GM18867 (cell line): ENCODE data around the gene UPB1.

ENCODE experiments used
- ATAC-seq: cut with Tn5 transposase; IDR thresholded peaks from one replicate; pipeline ENCODE4 v1.9.1; 2021; ENCODE audit warnings: mild to moderate bottlenecking, moderate library complexity; ENCODE audit not compliant: unreplicated experiment

The UPB1 gene

GRCh38 chr22:24494528-24495364 is at the start of gene UPB1:
Gene UPB1, plus strand, starts transcription at chr22:24495332. Its CDS starts 72 bp downstream, at chr22:24495404.
- no peak for ATAC-seq

- ATAC-seq, result no peak
These were observed 49.5 kb upstream of the UPB1 start for GRCh38 chr22:24445481-24446259.

GRCh38 chr22:24446260-24446611 is 48.9 kb upstream of the UPB1 start:
- ATAC-seq, result no peak

GRCh38 chr22:24450610-24451009 is 44.5 kb upstream of the UPB1 start:
- no peak for ATAC-seq

DNA sequence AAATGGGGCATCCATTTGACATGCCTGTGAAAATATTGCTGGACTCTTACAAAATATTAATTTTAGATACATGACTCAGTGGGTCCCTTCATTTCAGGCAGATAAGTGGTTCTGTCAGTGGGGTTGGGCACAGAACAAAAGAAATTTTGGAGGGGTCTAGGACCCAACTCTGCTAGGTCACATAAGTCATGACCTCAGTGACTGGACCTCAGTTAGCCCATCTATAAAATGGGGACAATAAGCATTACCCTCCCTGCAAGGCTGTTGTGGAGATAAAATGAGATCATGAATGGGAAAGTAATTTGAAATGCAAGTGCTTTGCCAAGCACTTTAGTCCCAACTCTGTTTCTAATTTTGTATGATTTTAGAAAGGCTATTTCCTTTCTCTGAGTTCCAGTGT is 44.0 kb upstream of the UPB1 start:
- no peak for ATAC-seq

GRCh38 chr22:24453853-24454252 is 41.3 kb upstream of the UPB1 start:
- ATAC-seq, result no peak

- no peak for ATAC-seq
These were observed 40.1 kb upstream of the UPB1 start for GRCh38 chr22:24455039-24455438.

DNA sequence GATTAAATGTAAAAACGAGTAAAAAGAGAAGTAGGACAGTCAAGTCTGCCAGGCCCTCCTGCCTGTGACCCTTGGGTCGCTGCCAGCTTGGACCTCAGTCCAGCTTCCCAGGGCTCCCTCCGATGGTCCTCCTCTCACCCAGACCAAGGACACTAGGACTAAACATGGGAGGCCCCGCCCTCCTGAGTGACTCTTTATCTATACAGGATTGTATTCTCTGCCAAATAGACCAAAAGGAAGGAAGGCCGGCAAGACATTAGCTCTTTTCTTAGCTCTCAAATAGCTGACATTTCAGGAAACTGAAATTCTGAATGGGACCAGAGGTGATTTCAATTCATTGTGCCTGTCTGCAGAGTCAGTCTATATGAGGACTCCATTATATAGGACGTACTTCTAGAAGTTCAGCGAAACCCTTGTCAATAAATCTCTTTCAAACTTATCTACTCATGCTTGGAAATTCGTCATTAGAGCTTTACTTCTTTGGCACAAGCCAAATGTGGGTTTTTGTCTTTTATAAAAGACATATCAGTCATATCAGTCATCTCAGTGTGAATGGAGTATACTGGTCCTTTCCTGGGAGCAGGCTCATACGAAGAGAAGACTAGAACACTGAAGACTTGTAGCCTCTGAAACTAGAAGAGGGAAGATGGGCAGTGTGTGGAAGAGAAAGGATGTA is 39.2 kb upstream of the UPB1 start:
- ATAC-seq, result no peak

DNA sequence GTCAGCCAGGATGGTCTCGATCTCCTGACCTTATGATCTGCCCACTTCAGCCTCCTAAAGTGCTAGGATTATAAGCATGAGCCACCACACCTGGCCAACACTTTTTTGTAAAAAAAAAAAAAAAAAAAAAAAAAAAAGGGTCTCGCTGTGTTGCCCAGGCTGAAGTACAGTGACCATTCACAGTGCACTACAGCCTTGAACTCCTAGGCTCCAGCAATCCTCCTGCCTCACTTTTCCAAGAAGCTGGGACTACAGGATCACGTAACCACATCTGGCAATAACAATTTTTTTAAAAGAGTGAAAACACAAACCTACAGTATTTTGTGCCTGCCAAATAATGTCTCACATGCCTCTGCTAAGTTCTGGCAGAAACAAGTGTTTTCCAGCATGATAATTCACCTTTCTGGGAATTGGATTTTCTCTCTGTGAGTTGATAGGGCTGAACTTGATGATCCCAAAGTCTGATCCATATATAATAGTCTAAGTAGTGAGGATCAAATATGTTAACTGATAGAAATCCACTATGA is 37.2 kb upstream of the UPB1 start:
- no peak for ATAC-seq

- ATAC-seq, result no peak
These were observed 35.2 kb upstream of the UPB1 start for GRCh38 chr22:24459911-24460310.

DNA sequence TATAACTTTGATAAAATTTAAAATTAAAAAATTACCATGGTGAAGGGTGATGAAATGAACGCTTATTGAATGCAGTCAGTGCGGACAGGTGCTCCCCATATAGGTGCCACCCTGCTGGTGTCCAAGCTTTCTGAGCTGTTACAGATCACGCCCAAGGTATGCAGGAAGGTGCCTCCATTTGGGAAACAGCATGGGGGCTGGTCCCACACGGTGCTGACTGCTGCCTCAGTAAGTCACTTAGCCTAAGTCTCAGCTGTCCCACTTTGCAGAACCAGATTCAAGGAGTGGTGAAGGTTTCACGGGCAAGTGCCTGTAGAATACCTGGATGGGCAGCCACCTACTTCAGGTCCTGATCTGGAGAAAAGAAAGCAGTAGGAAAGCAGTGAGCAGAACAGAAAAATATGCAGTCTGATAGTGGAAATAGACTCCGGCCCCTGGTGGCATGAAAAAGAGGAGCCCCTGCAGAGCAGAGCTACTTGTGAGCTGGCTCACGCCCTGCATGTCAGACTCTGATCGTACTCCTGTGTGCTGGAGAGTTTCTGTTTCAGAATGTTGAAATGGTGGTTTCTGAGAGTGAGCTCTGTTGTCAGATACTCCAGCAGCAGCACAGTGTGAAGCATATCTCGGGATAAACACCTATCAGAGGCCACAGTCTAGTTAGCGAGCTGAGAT is 34.6 kb upstream of the UPB1 start:
- no peak for ATAC-seq

DNA sequence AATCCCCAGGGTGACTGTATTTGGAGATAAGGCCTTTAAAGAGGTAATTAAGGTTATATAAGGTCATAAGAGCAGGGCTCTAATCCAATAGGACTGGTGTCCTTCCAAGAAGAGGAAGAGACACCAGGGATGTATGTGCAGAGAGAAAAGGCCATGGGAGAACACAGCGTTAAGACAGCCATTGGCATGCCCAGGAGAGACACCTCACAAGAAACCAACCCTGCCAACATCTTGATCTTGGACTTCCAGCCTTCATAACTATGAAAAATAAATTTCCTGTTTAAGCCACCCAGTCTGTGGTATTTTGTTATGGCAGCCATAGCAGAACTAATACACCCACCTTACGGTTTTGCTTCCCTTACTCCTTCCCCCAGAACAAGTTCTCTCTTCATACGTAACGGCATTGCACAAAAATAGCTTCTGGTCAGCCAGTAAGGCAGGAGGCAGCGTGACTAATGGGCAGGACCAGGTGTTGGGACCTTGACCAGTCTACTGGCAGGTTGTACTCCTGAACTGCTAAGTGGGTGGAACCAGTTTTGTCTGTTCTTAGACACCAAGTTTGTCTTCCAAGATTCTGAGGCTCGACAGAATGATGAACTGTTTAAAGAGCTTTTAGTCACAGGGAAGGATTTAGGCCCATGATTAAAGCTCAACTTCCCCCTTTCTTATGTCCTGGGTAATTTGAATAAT is 31.9 kb upstream of the UPB1 start:
- ATAC-seq, result no peak

DNA sequence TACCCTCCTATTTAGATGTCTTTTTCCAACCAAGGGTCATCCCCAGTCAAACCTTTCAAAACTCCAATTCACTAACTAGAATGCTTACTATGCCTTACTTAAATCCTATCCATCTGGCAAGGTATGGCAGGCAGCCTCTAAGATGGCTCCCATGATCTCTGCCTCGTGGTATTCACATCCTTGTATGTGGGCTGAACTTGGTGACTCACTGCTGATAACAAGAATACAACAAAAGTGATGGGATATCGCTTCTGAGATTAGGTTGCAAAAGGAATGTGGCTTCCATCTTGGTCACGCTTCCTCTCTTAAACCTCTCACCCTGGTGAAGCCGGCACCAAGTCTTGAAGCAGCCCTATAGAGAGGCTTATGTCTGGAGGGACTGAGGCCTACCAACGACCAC is 29.6 kb upstream of the UPB1 start:
- ATAC-seq, result no peak

- ATAC-seq, result no peak
These were observed 29.2 kb upstream of the UPB1 start for GRCh38 chr22:24465975-24466374.

DNA sequence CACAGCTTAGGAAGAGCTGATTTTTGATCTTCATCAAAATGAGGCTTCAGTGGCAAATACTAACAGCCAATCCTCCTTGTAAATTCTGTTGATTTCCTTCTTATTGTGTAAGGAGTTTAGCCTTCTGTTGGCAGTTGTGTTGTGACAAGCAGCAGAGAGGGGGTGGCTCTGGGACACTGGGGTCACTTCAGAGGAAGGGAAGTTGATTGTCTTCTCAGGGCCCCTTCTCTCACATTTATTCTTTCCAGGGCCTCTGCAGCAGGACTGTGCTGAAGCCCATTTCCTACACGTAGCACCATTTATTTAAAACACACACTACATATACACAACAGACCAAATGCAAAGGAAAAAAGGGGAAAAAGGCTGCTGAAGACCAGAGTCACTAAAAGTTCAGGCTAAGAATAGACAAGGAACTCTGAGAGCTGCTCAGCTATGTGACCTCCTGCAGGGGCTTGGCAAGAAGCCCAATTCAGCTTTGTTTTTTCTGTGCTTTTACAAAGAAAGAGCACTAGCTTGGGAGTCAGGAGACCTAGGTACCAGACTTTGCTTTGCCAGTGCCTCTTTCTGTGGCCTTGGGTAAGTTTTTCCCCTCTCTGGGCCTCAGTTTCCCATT is 28.3 kb upstream of the UPB1 start:
- ATAC-seq, result no peak

- no peak for ATAC-seq
These were observed 27.8 kb upstream of the UPB1 start for GRCh38 chr22:24467340-24467739.

GRCh38 chr22:24471570-24471969 is 23.6 kb upstream of the UPB1 start:
- no peak for ATAC-seq

DNA sequence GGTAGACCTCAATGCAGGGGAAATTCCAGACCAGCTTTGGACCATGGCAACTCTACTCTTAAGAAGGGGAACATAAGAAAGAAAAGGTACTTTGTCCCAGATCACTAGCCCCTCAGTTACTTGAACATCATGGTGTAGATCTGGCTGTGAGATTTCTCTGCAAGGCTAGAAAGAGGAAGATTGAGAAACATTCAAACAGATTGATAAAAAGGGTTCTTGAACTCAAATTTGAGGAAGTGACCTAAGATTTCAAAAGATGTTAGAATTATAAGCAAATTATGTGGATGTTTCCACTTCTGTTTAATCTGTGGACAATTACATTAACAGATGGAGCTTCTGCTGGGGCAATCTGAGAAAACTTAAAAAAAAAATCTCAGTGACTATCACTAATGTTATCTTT is 21.8 kb upstream of the UPB1 start:
- no peak for ATAC-seq

DNA sequence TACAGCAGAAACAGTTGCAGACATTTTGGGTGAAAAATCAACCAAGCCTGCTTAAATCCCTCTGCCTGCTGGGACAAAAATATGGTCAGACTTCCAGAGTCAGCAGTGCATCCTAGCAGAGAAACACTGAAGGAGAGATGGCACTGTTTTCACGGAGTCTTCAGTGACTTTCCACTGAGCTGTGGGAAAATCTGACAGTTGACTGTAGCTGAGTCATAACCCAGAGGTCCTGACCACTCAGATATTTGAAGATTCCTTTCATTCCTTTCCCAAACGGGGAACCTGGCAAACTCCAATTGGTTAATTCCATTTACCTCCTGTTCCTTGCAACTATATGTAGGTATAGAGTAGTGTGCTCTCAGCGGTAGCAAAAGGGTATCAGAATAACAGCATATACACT is 20.9 kb upstream of the UPB1 start:
- no peak for ATAC-seq

DNA sequence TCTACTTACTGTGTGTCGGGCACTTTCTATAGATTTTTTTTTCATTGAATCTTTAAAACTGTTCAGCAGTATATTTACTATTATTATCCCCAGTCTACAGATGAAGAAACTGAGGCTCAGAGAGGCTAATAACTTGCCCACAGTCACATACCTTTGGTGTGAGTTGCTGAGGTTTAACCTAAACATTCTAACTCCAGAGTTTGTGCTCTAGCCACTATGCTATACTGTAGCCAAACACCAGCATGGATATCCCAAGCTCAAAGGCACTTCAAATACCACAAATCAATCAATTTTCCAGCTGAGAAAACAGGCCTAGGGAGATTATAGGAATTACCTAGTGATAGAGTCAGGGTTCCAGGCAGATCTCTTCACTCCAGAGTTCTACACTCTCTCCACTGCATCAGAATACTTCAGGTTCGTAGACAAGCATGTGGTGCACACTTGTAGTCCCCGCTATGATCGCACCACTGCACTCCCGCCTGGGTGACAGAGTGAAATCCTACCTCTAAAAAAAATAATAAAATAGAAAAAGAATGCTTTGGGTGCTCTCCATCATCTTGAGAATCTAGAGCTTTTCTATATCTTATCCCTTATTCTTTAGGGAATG is 20.4 kb upstream of the UPB1 start:
- no peak for ATAC-seq
